ENCODE measurements around the gene LMTK3.

LMTK3 gene

GRCh38 chr19:48469934-48470680 lies 41.5 kb downstream of the LMTK3 start:
- DNase-seq, result no peak

- peak; percentile 27 to 83 for DNase-seq
Measured at GRCh38 chr19:48469289-48469881, 42.2 kb downstream of the LMTK3 start, which contains the start of gene CYTH2. Gene CYTH2, plus strand, starts transcription at chr19:48469369. Its CDS starts 139 bp downstream, at chr19:48469508.

- DNase-seq, result peak; percentile 100
Measured at GRCh38 chr19:48468772-48469288, 42.8 kb downstream of the LMTK3 start.

- no peak for DNase-seq
Measured at GRCh38 chr19:48466561-48467325, 44.9 kb downstream of the LMTK3 start.

- no peak for DNase-seq
Measured at GRCh38 chr19:48465215-48465614, 46.4 kb downstream of the LMTK3 start.

GRCh38 chr19:48461982-48462655 lies 49.5 kb downstream of the LMTK3 start:
- DNase-seq, result peak in 1 of 2 experiments; percentile 42

- DNase-seq, result no peak
Measured at GRCh38 chr19:48461651-48461981, 50.0 kb downstream of the LMTK3 start.

GRCh38 chr19:48458016-48458415 lies 53.6 kb downstream of the LMTK3 start:
- no peak for DNase-seq

- no peak for DNase-seq
Measured at GRCh38 chr19:48456864-48457263, 54.8 kb downstream of the LMTK3 start.

GRCh38 chr19:48455908-48456562 lies 55.6 kb downstream of the LMTK3 start:
- DNase-seq, result no peak

- DNase-seq, result no peak
Measured at GRCh38 chr19:48455171-48455907, 56.3 kb downstream of the LMTK3 start, which contains the start of gene KCNJ14. Gene KCNJ14, plus strand, starts transcription at chr19:48455574. Its CDS starts 6,151 bp downstream, at chr19:48461725.

- DNase-seq, result no peak
Measured at GRCh38 chr19:48454150-48454730, 57.4 kb downstream of the LMTK3 start.

- DNase-seq, result no peak
Measured at GRCh38 chr19:48452289-48453190, 59.1 kb downstream of the LMTK3 start.

- no peak for DNase-seq
Measured at GRCh38 chr19:48451624-48452023, 60.0 kb downstream of the LMTK3 start.

- no peak for DNase-seq
Measured at GRCh38 chr19:48450863-48451262, 60.8 kb downstream of the LMTK3 start.

GRCh38 chr19:48450441-48450840 lies 61.2 kb downstream of the LMTK3 start:
- DNase-seq, result no peak

GRCh38 chr19:48448563-48448962 lies 63.1 kb downstream of the LMTK3 start:
- DNase-seq, result no peak

- DNase-seq, result no peak
Measured at GRCh38 chr19:48446579-48446978, 65.1 kb downstream of the LMTK3 start.

GRCh38 chr19:48445606-48446481 lies 65.8 kb downstream of the LMTK3 start, which contains the start of gene GRWD1:
Gene GRWD1, plus strand, starts transcription at chr19:48445983. Its CDS starts 23 bp downstream, at chr19:48446006.
- peak; percentile 97 to 98 for DNase-seq
